GM12875 (cell line): Measurements from ENCODE around the gene TM9SF1.
"Not testable (repeated sequence)": the region's sequence is repeated elsewhere in the genome, so short reads cannot be mapped to it uniquely, and the experiment has no call there.

Experiments
- H3K4me3 ChIP-seq: one replicate; pipeline ENCODE4 v1.5.1; 2011; ENCODE audit warnings: low read depth, low read length, control low read depth
- TF ChIP-seq, protein P1 (sequence below): IDR thresholded peaks from 2 replicates; pipeline ENCODE4 v1.5.1; 2011; ENCODE audit warnings: low read depth, mild to moderate bottlenecking, control low read depth, inconsistent platforms, low read length, moderate library complexity, borderline replicate concordance; ENCODE audit not compliant: insufficient read depth

The TM9SF1 gene

DNA sequence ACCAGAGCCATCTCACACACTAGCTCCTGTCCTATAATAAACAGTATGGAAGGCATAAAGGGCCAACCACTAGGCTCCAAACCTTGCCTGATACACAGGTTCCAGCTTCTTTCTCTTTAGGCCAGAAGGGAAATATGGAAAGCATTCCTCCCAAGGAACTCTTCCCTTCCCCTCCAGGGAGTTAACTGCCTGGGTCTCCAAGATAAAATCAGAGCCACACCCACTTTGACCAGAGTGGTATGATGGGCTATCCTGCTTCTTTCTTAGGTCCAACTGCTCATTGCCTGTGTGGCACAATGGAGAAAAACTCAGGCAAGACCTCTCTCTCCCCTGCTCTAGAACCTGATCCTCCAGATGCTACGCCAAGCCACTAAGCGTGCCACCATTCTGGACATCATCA is 12.4 kb upstream of the TM9SF1 start:
- TF ChIP-seq, protein P1, sequence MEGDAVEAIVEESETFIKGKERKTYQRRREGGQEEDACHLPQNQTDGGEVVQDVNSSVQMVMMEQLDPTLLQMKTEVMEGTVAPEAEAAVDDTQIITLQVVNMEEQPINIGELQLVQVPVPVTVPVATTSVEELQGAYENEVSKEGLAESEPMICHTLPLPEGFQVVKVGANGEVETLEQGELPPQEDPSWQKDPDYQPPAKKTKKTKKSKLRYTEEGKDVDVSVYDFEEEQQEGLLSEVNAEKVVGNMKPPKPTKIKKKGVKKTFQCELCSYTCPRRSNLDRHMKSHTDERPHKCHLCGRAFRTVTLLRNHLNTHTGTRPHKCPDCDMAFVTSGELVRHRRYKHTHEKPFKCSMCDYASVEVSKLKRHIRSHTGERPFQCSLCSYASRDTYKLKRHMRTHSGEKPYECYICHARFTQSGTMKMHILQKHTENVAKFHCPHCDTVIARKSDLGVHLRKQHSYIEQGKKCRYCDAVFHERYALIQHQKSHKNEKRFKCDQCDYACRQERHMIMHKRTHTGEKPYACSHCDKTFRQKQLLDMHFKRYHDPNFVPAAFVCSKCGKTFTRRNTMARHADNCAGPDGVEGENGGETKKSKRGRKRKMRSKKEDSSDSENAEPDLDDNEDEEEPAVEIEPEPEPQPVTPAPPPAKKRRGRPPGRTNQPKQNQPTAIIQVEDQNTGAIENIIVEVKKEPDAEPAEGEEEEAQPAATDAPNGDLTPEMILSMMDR, result no peak
- no peak overlapping the region for H3K4me3 ChIP-seq

DNA sequence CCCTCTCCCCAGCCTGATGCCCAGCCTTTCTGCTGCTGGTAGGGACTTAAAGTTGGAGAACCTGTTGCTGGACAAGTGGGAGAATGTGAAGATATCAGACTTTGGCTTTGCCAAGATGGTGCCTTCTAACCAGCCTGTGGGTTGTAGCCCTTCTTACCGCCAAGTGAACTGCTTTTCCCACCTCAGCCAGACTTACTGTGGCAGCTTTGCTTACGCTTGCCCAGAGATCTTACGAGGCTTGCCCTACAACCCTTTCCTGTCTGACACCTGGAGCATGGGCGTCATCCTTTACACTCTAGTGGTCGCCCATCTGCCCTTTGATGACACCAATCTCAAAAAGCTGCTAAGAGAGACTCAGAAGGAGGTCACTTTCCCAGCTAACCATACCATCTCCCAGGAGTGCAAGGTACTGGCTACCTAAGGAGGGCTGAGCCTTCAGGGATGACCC is 11.9 kb upstream of the TM9SF1 start:
- TF ChIP-seq, protein P1, result no peak

DNA sequence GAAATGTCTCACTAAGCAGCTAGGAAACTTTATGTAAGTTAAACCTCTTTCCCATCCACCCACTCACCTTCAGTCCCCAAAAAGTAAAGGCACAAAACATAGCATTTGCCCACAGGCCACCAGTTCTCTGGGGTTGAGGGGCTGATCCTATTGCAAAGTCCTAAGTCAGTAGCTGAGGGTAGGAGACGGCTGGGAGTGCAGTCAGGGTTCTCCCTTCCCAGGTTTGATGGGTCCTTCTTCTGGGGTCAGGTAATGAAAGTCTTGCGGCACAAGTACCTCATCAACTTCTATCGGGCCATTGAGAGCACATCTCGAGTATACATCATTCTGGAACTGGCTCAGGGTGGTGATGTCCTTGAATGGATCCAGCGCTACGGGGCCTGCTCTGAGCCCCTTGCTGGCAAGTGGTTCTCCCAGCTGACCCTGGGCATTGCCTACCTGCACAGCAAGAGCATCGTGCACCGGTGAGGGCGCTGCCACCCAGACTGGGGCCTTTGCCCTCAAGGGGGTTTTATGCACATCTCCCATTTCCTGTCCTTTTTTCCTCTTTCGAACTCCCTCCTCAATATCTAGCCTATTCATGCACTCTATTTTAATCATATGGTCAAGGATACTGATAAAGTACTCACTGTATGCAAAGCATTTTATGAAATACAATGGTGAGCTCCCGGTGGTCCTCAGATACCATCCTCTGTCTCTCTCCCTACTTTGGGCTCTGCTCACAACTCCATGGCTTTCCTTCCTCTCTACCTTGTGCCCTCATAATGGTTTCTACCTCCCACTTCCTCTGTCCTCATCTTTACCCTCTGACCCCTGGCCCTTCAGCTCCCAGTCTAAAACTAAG is 11.2 kb upstream of the TM9SF1 start:
- H3K4me3 ChIP-seq, result no peak overlapping the region
- TF ChIP-seq, protein P1, result no peak

More for the DNA sequence above, 11.9 kb upstream of the TM9SF1 start:
- H3K4me3 ChIP-seq, result no peak overlapping the region

GRCh38 chr14:24204163-24205146 is 9.2 kb upstream of the TM9SF1 start:
- TF ChIP-seq, protein P1, result no peak
- H3K4me3 ChIP-seq, result no peak overlapping the region

DNA sequence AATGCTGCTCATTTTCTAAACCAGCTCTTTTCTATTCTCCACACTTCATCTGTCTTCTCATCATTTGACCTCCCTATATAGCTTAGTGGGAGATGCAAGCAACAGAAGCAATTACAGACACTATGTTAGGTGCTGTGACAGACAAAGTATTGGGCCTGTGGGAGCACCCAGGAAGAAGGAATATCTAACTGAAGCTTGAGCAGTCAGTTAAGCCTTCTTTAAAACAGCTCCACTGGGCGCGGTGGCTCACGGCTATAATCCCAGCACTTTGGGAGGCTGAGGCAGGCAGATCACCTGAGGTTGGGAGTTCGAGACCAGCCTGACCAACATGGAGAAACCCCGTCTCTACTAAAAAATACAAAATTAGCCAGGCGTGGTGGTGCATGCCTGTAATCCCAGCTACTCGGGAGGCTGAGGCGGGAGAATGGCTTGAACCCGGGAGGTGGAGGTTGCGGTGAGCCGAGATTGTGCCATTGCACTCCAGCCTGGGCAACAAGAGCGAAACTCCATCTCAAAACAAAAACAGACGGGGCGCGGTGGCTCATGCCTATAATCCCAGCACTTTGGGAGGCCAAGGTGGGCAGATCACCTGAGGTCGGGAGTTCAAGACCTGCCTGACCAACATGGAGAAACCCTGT is 8.1 kb upstream of the TM9SF1 start:
- H3K4me3 ChIP-seq, result not testable (repeated sequence)

DNA sequence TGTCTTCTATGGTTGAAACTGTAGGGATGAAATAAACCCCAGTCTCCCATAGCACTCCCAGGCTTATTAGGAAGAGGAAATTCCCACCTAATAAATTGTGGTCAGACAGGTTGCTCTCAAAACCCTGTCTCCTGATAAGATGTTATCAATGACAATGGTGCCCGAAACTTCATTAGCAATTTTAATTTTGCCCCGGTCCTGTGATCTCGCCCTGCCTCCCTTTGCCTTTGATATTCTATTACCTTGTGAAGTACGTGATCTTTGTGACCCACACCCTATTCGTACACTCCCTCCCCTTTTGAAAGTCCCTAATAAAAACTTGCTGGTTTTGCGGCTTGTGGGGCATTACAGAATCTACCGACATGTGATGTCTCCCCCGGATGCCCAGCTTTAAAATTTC is 7.3 kb upstream of the TM9SF1 start:
- H3K4me3 ChIP-seq, result not testable (repeated sequence)

- TF ChIP-seq, protein P1, result no peak
Measured at GRCh38 chr14:24198814-24199524, 3.7 kb upstream of the TM9SF1 start.

More at GRCh38 chr14:24198814-24199524, 3.7 kb upstream of the TM9SF1 start:
- no peak overlapping the region for H3K4me3 ChIP-seq
